ENCODE measurements around the gene PSMB10. TPM values are rescaled to one million over a fixed set of nuclear protein-coding genes. Genes with fewer than 3 reads are reported as not detected.
"Not testable (repeated sequence)": the region's sequence is repeated elsewhere in the genome, so short reads cannot be mapped to it uniquely, and the experiment has no call there.

The PSMB10 gene
- total RNA-seq, 1 donor from 2014 or later: 54.1 TPM

DNA sequence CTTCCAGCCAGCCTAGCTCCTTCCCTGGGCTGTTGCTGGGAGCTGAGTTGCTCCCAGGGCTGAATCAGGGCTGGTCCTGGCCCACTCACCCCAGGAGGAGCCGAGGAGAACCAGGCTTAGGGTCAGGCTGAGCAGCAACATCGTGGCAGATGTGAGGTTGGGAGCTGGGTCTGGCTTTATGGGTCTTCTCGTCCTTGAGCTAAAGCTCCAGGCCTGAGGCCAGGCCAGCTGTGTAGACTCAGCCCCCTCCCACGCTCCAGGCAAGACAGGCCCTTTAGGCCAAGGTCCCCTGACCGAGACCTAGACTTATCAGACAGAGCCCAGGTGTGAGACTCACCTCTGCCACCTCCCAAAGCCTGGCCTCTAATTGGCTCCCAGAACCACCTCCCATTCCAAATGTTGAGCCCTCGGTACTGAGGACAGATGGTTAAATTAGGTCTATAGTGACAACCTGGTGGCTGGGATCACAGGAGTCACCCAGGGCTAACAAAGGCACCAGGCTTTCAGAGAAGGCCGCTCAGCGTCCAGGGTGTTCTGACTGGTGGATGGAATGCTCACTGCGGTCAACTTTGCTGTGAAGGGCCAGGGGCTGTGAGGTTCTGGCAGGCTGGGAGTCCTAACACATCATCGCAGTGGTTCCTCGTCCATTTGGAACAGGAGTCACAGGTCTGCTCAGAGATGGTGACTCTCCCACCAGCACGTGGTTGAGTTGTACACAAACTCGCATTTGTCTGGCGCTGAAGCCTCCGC is 4.8 kb downstream of the PSMB10 start, which contains the start of gene CTRL:
Gene CTRL, minus strand, starts transcription at position 151 of the 750 bp plus-strand sequence. Its CDS starts 10 bp downstream, at position 141.
- DNase-seq (no peak), ATAC-seq (no peak)
- intact Hi-C loops (cut with micrococcal nuclease): no loop called here

DNA sequence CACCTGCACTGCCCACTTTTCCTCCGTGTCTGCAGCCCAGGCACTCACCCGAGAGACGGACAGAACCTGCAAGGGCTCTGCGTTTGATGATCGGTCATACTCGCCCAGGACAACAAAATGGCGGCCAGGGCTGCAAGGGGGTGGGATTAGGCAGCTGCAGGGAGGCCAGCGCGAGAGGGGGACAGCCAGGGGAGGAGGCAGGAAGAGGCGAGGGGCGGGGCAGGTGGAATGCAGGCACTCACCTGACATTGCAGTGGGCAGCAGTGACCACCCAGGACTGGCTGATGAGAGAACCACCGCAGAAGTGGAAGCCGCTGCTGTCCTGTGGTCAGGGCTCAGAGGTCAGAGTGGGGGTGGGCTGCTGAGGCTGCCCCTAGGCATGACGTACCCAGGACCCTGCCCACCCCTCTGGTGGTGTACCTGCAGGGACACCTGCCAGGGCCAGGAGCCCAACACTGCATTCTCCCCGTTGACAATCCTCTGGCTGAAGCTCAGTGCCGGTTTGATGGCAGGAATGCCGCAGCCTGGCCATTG is 5.9 kb downstream of the PSMB10 start:
- DNase-seq (no peak), ATAC-seq (no peak)
- intact Hi-C loops (cut with micrococcal nuclease): no loop called here

DNA sequence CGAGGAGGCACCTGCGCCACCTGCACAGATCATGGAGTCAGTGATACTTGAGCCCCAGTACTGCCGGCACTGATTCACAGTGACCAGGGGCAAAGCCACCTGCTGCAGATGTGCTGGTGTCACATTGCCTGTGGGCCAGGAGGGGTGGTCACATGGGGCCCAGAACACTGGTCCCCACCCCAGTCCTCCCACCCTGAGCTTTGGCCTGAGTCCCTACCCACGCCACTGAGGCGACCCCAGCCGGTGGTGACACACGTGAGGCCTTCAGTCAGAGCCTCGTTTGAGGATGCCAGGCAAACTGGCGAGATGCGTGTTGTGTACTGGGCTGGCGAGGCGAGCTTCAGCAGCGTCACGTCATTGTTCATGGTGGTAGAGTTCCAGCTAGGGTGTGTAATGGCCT is 6.5 kb downstream of the PSMB10 start:
- DNase-seq (no peak), ATAC-seq (no peak)
- intact Hi-C loops (cut with micrococcal nuclease): no loop called here

GRCh38 chr16:67928561-67929364 is 7.9 kb downstream of the PSMB10 start:
- intact Hi-C loops (cut with micrococcal nuclease): loop anchor here (5.0 kb wide), 1 partner anchor 111 kb away; no protein-coding TSS in a partner anchor
- ATAC-seq (peak; percentile 68), DNase-seq (peak; percentile 83)

GRCh38 chr16:67928147-67928546 is 8.5 kb downstream of the PSMB10 start:
- DNase-seq (no peak), ATAC-seq (no peak)
- intact Hi-C loops (cut with micrococcal nuclease): loop anchor here (5.0 kb wide), 1 partner anchor 111 kb away; no protein-coding TSS in a partner anchor

DNA sequence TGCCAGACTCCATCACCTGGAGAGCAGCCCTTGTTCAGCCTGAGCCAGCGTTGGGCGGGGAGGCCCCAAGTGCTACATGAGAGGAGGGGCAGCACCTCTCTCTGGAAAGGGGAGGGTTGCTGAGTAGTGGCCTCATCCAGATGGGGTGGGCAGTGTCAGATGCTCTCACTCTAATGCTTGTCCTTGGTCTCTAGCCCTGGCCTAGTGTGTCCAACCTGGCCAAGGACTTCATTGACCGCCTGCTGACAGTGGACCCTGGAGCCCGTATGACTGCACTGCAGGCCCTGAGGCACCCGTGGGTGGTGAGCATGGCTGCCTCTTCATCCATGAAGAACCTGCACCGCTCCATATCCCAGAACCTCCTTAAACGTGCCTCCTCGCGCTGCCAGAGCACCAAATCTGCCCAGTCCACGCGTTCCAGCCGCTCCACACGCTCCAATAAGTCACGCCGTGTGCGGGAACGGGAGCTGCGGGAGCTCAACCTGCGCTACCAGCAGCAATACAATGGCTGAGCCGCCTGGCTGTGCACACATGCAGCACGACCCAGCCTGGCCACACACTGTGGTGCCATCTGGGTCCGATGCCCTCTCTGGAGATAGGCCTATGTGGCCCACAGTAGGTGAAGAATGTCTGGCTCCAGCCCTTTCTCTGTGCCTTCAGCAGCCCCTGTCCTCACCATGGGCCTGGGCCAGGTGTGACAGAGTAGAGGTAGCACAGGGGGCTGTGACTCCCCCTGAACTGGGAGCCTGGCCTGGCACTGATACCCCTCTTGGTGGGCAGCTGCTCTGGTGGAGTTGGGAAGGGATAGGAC is 9.3 kb downstream of the PSMB10 start:
- ATAC-seq (no peak), DNase-seq (no peak)
- intact Hi-C loops (cut with micrococcal nuclease): loop anchor here (5.0 kb wide), 1 partner anchor 110 kb away; no protein-coding TSS in a partner anchor

GRCh38 chr16:67926181-67926750 is 10.4 kb downstream of the PSMB10 start:
- DNase-seq (peak; percentile 41), ATAC-seq (no peak)
- intact Hi-C loops (cut with micrococcal nuclease): loop anchor here (5.0 kb wide), 1 partner anchor 109 kb away; no protein-coding TSS in a partner anchor

GRCh38 chr16:67924140-67924906 is 12.3 kb downstream of the PSMB10 start:
- intact Hi-C loops (cut with micrococcal nuclease): no loop called here
- ATAC-seq: no peak
- no peak for DNase-seq

GRCh38 chr16:67923414-67924116 is 13.1 kb downstream of the PSMB10 start:
- DNase-seq (peak; percentile 51), ATAC-seq (peak; percentile 53)
- intact Hi-C loops (cut with micrococcal nuclease): no loop called here

DNA sequence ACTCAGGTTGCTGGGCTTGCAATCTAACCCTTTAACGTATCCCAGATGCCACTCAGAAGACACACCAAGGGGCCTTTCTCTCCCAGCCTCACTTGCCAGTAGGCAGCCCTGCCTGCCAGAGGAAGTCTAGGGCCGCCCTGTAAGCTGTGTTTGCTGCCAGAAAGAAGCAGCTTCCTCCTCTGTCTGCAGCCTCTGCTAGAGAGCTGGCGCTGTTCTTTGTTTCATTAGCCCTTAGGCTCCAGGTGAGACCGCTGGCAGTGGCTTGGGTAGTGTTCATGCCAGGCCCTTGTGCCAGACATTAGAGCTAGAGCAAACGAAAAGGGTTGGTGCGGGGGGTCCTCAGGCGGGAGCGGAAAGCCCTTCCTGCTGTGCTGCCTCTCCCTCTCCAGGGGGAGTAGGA is 13.9 kb downstream of the PSMB10 start:
- intact Hi-C loops (cut with micrococcal nuclease): no loop called here
- DNase-seq: no peak
- ATAC-seq: no peak

- DNase-seq: no peak
- intact Hi-C loops (cut with micrococcal nuclease): no loop called here
- ATAC-seq: no peak
Observed at GRCh38 chr16:67922221-67922620, 14.4 kb downstream of the PSMB10 start.

DNA sequence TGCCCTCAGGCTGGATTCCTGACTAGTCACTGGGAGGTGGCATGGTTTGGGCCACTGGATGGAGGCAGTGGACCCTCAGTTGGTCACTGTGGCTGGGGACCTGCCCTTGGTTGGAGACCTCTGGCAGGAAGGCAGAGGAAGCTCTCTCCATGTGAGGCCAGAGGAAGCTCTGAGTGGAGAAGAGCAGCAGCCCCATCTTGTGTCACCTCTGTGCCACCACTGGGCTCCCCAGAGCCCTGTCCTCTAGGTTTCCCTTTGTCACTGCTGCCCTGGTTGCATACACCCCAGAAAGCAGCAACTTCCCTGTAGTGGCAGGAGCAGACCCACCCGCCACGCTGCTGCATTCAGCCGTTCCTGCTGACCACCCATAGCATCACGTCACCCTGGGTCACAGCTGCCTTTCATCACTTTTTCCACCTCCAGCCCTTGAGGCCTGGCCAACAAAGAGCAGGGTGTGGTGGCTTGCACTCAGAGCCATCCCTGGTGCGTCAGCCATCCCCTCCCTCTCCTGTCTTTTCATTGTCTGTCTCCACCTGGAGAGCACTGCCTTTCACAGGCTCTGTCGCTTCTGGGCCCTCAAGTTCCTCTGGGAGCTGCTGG is 16.9 kb downstream of the PSMB10 start:
- intact Hi-C loops (cut with micrococcal nuclease): no loop called here
- ATAC-seq (no peak), DNase-seq (no peak)

DNA sequence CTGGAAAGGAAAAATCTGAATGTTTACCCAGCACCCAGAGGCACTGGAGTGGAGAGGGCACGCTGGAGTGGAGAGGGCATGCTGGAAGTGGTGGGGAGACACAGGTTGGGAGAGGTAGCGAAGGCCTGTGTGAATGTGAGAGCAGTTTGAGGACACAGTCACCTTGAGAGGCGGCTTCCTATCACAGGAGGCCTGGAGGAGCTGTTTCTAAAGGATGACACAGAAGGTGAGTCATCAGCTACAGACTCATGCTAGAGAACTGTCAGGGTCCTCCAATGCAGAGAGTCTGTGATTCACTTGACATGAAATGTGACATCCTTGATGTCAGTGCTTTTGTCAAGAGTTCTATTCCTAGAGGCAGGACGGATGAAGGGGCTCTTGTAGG is 18.8 kb downstream of the PSMB10 start:
- intact Hi-C loops (cut with micrococcal nuclease): no loop called here
- ATAC-seq: peak; percentile 29
- no peak for DNase-seq

GRCh38 chr16:67917140-67917851 is 19.4 kb downstream of the PSMB10 start:
- DNase-seq (peak; percentile 74), ATAC-seq (peak; percentile 87)
- intact Hi-C loops (cut with micrococcal nuclease): no loop called here

- ATAC-seq: peak; percentile 27
- intact Hi-C loops (cut with micrococcal nuclease): no loop called here
- peak; percentile 50 for DNase-seq
Observed at GRCh38 chr16:67915831-67916723, 20.6 kb downstream of the PSMB10 start.

DNA sequence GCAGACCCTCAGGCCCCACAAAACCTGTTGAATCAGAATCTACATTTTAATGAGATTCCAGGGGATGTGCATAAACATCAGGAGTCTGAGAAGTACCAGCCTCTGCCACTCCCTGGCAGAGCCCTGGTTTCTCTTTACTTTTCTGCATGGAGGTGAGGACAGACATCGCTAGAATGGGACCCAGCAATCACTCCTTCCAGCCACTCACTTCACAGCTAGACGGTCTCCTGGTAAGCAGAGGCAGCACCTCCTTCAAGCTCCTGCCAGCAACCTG is 21.2 kb downstream of the PSMB10 start:
- DNase-seq; intact Hi-C loops (cut with micrococcal nuclease); ATAC-seq: not testable (repeated sequence)
